ENCODE results near the gene TCEAL9.
A peak's percentile ranks its signal among the peaks of the same experiment; 100 is the strongest.
"Not testable (repeated sequence)": the region's sequence is repeated elsewhere in the genome, so short reads cannot be mapped to it uniquely, and the experiment has no call there.

Gene TCEAL9, protein sequence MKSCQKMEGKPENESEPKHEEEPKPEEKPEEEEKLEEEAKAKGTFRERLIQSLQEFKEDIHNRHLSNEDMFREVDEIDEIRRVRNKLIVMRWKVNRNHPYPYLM

DNA sequence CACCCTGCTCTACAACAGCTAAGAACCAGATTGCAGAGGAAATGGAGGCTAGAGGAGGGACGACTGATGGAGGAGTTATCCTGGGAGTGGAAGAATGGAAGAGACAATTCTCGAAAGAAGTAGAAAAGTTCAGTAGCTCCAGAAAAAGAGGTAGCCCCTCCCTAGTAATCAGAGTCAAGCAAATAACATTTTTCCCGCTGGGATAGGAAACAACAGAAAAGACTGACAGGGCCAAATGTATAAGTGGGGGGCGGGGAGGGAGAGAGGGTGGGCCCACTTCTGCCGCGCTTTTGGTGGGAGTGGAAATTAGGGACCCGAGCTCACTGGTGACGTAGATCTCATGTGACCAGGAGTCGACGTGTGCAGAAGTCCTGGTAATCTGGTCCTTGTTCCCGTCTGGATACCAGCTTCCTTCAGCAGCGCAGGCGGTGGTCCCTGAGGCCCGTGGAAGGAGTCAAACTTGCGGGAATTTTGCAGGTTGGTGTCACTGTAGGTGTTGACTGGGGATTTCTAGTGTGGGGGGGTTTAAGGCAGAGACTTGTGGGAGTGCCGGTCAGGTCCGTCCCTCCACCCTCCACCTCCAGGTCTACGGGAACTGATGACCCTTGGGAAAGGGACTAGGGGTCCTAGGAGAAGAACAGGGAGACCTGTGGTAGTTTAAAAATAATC, at the start of gene TCEAL9:
Gene TCEAL9, plus strand, starts transcription at position 377 of the 669 bp plus-strand sequence. CDS start 1,179 bp downstream, outside the sequence.
- peak; percentile 10 to 25 for DNase-seq

DNA sequence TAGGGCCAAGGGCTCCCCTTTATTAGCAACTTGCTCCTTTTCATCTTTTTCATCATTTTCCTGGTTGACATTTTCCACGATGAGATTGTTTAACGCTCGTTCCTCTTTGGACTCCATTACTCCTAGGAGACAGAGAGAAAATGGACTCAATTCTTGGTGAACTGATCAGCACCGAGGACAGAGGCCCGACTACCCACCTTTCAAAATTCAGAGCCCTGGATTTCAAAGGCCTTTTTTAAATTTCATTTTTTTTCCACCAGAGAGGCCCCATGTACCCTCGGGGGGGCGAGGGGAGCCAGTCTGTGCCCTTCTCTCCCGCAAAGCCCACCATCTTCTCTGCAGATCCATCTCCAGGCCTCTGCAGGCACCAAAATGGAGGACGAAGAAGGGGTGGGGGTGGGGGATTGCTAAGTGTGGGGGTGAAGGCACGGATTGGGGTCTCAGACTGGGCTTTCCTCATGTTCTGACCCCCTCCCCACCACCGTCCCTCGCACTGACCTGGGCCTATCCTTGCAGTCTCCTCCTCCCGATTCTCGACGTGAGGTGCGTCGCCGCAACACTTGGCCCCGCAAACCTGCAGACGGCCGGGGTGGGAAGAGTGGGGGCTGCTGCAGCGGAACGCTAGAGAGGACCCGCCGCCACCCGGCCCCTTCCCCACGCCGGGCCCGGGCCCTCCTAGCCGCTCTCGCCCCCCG, 46.3 kb upstream of the TCEAL9 start:
- no peak for DNase-seq

DNA sequence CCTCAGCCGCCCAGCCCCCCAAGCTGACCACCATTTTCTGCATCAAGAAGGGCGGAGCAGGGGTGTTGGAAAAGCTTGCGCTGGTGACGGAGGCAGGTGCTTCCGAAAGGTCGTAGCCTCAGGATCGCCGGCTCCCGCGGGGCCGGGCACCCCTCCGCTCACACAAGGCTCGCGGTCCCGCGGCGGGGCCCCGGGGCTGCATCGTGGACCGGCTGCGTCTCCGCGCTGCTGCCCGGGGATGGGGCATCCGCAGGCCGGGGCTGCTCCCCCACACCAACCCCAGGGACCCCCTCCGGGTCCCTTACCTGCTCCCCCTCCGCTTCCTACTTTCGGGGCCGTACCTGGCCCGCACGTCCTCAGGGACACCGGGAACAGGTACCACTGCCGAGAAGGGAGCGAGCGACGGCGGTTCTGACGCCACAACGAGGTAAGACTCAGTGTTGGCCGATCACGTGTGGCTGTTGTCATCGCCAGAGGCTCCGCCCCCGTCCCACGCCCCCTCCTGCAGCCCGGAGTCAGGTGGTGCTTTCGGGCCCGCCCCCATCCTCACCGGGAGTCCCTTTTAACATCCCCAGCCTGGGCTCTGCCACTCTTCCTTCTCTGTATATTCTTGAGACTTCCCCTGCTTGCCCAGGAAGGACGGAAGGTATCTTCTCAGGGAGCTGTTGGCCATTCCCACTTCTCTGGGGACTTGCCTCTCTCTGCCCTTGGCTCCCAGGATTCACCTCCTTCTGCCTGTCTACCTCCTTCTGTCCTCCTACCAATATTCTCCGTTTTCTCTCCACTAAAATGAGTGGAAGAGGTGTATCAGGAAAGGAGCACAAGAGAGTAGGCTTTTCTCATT, 45.5 kb upstream of the TCEAL9 start, which contains the start of gene BEX2:
Gene BEX2, minus strand, starts transcription at position 436 of the 844 bp plus-strand sequence. CDS start 1,014 bp downstream, outside the sequence.
- DNase-seq, result peak; percentile 43 to 68

DNA sequence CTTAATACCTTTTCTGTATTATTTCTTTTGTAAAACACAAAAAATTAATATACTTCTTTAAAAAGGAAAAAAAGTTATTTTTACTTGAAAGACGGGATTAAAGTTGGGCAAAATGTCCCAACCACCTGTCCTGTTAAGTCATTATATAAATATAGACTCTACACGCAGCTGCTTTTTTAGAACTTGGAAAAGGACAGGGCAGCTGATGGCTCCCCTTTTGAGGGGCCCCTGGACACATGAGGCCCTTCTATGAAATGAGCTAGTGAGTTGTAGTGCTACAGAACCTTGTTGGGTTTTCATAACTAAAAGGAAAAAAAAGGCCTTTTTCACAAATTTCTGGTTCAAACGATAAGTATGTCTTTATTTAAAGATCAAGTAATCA, 44.9 kb upstream of the TCEAL9 start:
- DNase-seq, result no peak

DNA sequence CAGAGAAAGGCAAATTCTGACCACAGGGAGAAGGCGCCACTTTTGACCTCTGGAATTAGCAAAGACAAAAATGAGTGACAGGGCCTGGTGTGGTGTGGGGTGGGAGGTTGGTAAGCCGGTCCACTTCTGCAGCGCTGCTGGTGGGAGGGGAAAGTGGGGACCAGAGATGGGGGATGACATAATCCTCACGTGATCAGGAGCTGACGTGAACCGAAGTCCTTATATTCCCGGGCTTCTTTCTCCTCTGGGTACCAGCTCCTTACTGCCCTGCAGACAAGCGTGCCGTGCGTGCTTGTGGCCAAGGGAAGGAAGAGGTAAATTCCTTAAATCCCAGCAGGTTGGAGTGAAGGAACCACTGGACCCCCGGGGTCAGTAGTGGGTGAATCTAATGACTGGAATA, 26.3 kb upstream of the TCEAL9 start, which contains the start of gene TCEAL7:
Gene TCEAL7, plus strand, starts transcription at position 249 of the 400 bp plus-strand sequence. CDS start 1,165 bp downstream, outside the sequence.
- DNase-seq, result peak; percentile 58 to 76

DNA sequence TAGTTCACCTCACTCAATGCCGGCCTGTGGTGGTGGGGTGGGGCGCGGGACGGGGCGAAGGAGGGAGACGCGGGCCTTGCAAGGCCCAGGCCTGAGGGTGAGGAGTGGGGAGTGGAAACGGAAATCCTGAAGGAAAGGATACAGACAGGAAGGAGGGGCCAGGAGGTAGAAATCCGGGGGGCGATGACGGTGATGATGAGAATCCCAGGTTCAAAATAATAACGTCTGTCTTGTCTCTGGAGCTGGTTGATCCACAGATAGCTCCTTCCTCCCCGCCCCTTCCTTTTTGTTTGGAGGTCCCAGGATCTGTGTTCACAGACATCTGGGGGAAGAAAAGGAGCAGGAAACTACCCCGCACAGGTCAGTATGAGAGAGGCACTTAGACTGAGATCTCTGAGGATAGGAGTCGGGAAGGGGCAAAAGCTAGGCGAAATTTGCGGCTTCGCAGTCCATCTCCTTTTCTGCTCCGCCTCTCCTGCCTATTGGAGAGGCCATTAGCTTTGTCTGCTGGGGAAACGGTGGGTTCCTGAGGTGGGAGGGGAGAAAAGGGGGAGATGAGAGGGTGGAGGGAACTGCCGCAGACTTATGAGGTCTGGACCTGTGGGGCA, 25.5 kb upstream of the TCEAL9 start:
- DNase-seq, result peak in 1 of 2 donors; percentile 27

DNA sequence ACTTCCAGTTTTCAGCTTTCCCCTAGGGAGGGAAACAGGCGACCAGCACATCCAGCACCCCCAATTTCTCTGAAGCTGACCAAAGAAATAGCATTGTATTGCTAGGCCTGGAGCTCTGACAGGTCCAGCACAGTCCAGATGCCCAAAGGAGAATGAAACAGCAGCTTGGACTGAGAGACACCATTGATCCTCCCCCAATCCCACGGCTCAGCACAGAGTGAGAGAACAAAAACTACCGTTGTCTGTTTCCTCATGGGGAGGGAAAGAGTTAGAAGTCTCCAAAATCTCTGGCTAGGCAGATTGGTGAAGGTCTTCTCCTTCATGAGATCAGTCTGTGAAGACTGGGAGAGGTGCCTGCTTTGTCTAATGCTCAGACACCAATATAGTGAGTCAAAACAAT, 17.6 kb upstream of the TCEAL9 start:
- DNase-seq, result peak; percentile 21 to 52

DNA sequence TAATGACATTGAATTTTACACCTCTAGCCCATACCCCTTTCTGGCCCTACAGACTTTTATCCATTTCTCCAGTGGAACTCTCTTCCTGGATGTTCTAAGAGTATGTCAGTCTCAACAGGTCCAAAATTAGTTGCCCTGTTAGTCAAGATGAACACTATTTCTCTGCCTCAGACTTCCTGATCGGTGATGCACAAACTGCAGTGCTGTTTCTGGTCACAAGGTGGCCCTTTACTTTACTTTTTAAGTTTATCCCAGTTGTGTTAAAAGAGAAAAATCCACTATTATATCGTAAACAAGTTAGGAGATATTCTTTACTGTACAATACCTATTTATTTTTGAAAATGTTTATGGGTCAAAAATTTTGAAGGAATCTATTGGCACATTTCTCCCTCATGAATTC, 13.2 kb upstream of the TCEAL9 start:
- DNase-seq, result peak; percentile 24 to 41

DNA sequence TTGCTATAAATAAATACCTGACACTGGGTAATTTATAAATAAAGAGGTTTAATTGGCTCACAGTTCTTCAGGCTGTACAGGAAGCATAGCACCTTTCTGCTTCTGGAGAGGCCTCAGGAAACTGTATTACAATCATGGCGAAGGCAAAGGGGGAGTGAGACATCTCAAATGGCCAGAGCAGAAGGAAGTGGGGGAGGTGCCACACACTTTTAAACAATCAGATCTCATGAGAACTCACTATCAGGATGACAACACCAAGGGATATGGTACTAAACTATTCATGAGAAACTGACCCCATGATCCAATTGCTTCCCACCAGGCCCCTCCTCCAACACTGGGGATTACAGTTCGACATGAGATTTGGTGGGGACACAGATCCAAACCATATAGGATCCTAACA, 11.7 kb upstream of the TCEAL9 start:
- DNase-seq, result no peak

DNA sequence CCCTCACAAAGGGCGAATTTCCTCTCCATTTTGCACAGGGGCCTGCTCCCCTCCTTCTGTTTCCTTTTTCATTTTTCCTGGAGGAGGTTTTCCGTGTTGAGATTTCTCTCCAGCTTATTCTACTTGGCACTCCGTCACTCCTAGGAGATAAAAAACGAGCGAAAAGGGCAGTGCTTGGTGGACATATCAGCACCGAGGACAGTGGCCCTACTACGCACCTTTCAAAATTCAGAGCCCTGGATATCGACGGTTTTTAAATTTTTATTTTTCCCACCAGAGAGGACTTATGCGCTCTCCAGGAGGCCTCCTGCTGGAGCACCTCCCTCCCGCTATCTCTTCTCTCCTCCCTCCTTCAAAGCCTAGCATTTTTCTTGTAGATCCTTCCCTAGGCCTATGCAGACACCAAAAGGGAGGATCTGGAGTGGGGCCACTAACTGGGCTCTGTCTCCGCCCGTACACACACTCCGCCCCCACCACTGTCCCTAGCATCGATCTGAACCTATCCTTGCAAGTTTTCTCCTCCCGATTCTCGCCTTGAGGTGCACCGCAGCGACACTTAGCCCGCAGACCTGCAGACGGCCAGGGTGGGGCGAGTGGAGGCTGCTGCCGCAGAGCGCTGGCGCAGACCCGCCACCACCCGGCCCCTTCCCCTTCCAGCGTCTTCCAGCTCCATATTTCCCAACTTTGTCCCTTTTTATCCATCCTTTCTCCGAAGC, 8.5 kb upstream of the TCEAL9 start:
- DNase-seq, result no peak

DNA sequence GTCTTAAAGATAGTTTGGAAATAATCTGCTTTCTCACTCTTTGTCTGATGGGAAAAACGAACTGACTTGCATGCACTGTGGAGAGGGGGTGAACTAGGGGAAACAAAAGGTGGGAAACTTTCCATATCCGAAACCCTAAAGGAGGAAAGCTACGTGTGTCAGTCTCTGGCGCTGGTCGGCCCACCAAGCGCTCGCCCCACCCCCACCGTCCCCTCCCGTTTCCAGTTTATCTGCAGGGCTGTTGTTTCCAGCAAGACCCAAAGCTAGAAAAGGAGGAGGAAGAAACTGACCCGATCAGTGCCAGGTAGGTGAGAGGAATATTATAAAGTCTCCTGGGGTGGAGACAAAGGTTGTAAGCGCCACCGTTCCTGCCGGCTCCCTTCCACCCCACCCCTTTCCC, 552 bp downstream of the TCEAL9 start:
- DNase-seq, result no peak

DNA sequence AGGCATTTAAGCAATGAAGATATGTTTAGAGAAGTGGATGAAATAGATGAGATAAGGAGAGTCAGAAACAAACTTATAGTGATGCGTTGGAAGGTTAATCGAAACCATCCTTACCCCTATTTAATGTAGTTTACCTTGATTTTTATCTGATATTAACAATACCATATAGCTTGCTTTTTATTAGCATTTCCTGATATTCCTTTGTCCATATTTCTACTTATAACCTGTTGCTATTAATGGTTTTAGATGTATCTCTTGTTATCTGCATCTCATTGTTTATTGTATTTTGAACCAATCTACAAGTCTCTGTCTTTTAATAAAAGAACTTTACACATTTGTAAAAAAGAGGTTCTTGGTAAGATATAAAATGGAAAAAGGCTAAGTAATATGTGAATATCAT, 1.6 kb downstream of the TCEAL9 start:
- no peak for DNase-seq

DNA sequence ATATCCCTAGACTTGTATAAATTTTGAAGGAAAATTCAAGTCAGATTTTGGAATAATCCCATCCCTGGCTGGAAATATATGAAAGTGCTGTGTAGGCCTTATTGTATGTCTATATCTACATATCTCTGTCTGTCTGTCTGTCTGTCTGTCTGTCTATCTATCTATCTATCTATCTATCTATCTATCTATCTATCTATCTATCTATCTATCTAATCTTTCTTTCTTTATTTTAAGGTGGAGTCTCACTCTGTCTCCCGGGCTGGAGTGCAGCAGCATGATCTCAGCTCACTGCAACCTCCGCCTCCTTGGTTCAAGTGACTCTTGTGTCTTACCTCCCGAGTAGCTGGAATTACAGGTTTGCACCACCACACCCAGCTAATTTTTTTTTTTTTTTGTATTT, 3.3 kb downstream of the TCEAL9 start:
- not testable (repeated sequence) for DNase-seq

DNA sequence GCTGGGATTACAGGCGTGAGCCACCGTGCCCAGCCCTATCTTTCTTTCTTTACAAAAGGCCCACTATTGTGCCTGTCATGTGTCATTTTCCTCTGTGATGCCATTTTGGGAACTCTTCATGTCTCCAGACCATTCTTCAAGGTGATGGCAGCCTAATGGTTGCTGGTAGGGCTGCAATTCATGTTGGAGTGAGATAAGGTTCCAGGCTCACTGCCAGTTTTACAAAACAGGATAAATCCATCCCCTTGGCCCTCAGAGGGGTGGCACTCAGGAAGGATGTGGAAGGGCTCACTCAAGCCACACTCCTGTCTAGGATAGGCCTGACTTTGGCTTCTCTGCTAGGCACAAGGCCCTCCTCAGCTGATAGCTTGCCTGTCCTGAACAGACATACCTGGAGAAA, 3.8 kb downstream of the TCEAL9 start:
- no peak for DNase-seq

DNA sequence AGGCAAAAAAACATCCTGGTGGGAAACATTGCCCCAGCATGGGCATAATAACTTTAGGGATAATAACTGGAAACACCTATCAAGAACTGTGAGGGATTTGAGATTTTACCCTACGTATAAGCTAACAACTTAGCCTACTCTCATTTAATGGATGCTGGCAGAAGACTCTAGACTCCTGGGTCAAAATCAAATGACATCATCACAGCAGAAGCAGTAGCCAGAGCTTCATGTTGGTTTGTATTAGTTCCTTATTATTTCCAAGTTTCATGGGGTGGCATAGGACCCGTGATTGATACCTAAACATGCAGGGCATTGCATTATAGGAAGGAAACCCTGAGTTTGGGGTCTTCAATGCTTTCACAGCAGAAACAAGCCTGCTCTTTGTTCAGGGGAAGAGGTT, 4.6 kb downstream of the TCEAL9 start:
- DNase-seq, result no peak

DNA sequence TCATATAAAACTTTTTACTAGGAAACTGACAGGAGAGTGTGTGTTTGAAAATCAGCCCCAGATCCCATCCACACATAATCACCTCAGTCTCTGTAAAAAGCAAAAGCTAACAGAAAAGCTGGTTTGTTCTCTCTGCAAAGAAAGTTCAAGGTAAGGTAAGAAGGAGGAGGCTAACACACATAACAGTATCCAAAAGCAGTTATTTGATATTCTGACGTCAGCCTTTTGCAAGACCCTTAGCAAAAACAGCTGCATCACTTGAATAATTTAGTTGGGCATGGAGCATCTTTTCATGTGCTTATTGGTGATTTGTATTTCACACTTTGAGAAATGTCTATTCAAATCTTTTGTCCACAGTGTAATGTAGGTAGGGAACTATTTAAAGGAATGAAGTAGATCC, 5.5 kb downstream of the TCEAL9 start:
- DNase-seq, result no peak

DNA sequence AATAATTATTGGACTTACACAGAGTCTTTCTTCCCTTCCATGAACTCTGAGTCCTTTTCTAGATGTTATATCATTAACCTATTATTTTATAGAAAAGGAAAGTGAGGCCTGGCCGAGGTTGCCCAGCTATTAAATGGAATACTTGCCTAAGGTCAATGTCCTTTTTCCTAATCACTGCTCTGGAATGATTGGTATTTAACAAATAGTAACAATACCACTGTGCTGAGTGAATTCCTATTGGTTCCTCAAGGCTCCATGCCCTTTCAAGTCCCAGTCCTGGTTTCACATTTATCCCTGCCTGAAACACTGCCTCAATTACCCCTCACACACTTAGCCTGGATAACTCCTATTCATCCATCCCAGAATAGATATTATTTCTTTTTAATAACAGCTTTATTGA, 6.2 kb downstream of the TCEAL9 start:
- no peak for DNase-seq

DNA sequence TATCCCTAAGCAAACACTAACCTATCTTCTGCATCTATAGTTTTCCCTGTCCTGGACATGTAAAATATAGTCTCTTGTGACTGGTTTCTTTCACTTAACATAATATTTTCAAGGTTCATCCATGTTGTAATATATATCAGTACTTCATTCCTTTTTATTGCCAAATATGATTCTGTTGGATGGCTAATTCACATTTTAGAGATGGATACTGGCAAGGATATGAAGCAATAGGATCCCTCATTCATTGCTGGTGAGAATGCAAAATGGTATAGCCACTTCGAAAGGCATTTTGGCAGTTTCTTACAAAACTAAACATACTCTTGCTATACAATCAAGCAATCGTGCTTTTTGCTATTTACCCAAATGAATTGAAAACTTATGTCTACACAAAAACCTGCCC, 6.7 kb downstream of the TCEAL9 start:
- no peak for DNase-seq

DNA sequence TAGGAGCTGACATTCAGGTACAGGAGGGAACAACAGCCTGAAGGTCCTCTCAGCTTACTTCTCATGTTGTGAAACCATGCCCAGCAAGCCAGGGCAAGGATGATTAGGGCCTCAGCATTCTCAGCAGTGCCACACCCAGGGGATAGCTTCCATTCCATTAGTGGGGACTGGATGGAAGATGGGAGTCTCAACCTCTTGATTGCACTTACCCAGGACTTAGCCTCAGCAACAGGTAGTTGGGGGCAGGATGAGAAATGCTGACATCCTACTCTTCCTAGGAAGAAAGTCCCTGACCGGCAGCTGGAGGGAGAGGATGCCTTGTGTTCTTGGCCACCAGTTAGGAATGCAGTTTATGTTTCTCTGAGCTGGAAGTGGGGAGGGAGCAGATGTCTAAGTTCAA, 11.2 kb downstream of the TCEAL9 start:
- DNase-seq, result no peak

DNA sequence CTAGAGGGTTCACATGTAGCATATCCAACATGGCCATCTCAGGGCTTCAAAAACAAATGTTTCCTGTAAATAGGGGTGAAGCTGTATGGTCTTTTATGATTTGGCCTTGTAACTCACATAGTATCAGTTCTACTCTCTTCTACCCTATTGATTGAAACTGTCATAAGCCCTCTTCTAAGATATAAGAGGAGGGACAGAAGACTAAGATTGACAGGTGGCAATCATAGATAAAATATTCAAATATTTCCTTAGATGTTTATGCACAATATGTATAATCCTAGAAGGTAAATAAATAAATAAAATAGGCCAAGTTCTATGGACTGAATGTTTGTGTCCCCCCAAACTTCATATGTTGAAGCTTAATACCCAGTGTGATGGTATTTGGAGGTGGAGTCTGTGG, 13.2 kb downstream of the TCEAL9 start:
- no peak for DNase-seq

DNA sequence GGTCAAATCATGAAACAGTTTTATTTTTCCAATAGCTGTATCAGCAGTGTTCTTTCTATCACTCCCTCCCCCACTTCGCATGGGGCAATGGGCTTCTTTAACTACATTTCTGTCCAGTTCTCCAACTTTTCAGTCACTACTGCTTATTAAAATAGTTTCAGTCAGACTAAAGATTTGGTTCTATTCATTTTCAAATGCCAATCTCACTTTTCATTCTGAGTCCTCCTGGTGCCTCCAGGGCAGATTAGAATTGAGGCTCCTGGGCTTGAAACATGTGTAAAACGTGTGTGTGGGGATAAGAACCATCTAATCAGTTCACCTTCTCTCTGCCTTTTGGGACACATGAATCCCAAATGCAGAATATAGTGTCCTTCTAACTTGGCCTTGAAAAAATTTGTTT, 16.6 kb downstream of the TCEAL9 start:
- DNase-seq, result no peak

DNA sequence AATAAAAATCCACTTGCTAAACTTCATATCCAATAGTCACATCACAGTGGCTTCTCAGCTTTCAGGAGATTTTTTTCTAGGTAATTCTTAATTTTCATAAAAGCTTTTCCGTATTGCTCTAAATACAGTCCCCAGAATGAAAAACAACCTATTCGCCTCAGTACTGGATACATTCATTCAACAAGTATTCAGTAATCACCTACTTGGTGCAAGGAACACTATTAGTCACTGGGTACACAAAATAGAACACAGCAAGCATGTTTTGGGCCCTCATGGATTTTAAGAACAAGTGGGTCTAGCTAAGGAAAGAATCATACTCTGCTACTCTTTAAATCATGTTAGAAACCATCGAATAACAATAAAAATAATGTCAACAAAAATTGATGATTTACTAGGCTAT, 17.3 kb downstream of the TCEAL9 start:
- no peak for DNase-seq

Data from hippocampal formation (tissue), 2 donors.